GM21825 (cell line): ENCODE results near the gene UGT3A1.
"Not testable (repeated sequence)": the region's sequence is repeated elsewhere in the genome, so short reads cannot be mapped to it uniquely, and the experiment has no call there.

ENCODE experiments used
- ATAC-seq: cut with Tn5 transposase; IDR thresholded peaks from one replicate; pipeline ENCODE4 v1.9.1; 2021; ENCODE audit warnings: mild to moderate bottlenecking, moderate library complexity; ENCODE audit not compliant: unreplicated experiment

The UGT3A1 gene

GRCh38 chr5:35990520-35990919 lies 670 bp downstream of the UGT3A1 start:
- ATAC-seq, result no peak

GRCh38 chr5:35988529-35988928 lies 2.7 kb downstream of the UGT3A1 start:
- no peak for ATAC-seq

DNA sequence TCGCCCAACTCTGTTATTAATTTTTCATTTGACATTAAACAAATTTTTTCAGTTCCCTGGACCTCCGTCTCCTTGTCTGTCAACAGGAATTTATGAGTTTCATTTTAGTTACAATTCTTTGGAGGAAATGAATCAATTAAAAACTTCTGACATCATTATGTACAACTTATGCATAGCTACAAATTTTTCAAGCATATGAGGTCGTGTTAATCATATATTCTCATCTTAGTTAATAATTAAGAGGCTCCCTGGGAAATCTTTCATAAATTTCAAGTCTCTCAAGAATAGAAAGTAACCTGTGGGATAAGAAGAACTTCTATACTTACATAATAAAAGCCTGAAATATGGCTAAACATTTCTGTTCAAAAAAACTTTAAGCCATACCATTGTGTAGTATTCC lies 3.4 kb downstream of the UGT3A1 start:
- no peak for ATAC-seq

DNA sequence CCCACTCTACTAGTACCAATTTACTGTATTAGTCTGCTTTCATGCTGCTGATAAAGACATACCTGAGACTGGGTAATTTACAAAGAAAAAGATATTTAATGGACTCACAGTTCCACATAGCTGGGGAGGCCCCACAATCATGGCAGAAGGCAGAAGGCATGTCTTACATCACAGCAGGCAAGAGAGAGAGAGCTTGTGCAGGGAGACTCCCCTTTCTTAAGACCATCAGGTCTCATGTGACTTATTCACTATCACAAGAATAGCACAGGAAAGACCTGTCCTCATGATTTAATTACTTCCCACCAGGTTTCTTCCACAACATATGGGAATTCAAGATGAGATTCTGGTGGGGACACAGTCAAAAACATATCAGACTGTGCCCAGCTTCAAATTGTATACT lies 11.5 kb downstream of the UGT3A1 start:
- ATAC-seq, result no peak

DNA sequence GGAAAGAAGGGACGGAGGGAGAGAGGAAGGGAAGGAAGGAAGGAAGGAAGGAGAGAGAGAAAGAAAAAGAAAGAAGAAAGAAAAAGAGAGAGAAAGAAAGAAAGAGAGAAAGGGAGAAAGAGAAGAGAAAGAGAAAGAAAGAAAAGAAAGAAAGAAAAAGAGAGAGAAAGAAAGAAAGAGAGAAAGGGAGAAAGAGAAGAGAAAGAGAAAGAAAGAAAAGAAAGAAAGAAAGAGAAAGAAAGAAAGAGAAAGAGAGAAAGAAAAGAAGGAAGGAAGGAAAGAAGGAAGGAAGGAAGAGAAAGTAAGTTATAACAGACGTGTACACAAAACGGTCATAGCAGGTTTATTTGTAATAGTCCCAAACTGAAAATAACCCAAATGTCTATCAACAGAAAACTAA lies 14.3 kb downstream of the UGT3A1 start:
- ATAC-seq, result not testable (repeated sequence)

GRCh38 chr5:35974570-35974969 lies 16.6 kb downstream of the UGT3A1 start:
- ATAC-seq, result no peak

DNA sequence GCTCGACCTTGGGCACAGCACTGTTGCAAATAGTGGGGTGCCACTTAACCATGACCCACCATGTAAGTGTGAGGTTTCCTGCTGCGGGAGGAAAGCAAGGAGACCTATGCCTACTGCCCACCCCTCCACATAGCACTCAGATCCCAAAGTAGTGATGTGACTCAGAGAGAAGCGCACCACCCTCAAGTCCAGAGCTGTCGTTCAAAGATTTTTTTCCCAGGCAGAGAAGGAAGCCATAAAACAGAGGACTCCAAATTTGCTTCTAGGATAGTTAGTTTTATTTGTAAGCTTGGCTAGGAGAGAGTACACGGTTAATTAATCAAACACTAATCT lies 19.3 kb downstream of the UGT3A1 start:
- no peak for ATAC-seq

DNA sequence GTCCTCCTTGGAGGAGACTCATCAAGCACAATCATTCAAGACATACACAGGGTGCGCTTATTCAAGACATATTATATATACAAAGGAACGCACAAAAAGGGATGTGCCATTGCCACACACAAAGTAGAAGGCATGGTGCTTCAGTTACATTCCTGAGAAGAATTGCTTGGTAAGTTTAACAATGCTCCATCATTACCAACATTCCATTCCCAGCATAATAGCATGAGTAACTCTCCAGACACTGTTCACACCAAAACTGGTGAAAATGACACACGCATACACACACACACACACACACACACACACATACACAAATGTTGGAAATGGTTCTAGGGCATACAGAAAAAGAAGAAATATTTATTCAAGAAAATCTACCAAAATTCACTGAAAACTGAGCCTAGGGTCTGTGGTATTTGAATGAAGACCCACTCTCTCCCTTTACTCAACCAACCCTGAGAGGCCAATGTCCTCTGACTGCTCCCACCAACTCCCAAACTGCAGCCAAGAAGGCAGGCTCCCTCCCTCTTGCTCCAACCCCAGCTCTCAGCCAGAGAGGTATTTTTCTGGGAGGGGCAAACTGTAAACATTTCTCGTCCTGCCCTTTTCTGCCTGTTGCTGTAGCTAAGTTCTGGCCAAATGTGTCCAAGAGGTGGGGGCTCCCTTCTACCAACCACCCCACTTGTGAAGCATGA lies 19.9 kb downstream of the UGT3A1 start:
- no peak for ATAC-seq

DNA sequence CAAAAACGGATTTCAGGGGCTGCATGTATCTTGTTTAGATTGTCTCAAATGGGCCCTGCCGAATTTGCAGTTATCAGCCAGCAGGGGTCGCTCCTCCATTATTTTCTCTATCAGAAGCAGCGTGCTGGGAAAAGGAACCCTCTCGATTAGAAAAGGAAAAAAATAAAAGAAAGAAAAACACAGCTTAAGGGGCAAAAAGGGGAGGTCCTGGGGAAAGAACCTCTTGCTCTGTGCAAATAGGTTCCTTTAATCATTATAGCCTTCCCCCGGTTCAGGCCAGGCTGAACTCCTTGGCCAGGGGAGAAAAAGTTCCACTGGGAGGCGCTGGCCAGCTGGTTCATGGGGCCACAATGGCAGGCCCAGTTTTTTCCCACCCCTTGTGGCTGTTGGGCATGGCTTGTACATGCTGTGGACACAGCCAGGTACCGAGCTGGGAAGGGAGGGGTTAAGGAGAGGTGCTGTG lies 27.8 kb downstream of the UGT3A1 start:
- ATAC-seq, result no peak

- ATAC-seq, result no peak
These were observed 30.9 kb downstream of the UGT3A1 start for GRCh38 chr5:35960328-35960727.

GRCh38 chr5:35956429-35956828 lies 34.8 kb downstream of the UGT3A1 start:
- ATAC-seq, result no peak

- no peak for ATAC-seq
These were observed 37.0 kb downstream of the UGT3A1 start for GRCh38 chr5:35954175-35954574.

GRCh38 chr5:35947085-35947484 lies 44.1 kb downstream of the UGT3A1 start:
- ATAC-seq, result no peak

- ATAC-seq, result no peak
These were observed 51.6 kb downstream of the UGT3A1 start for GRCh38 chr5:35939639-35940038.

- ATAC-seq, result no peak
These were observed 52.5 kb downstream of the UGT3A1 start, which contains the start of gene CAPSL for GRCh38 chr5:35938568-35939227. Gene CAPSL (minus strand): TSS chr5:35938622. CDS start chr5:35921120, 17,502 bp downstream.

- peak; percentile 56 for ATAC-seq
These were observed 64.7 kb downstream of the UGT3A1 start for GRCh38 chr5:35926389-35927051.

GRCh38 chr5:35924950-35925722 lies 66.1 kb downstream of the UGT3A1 start:
- ATAC-seq, result peak; percentile 84

- ATAC-seq, result no peak
These were observed 66.9 kb downstream of the UGT3A1 start for GRCh38 chr5:35924122-35924949.

GRCh38 chr5:35922468-35922867 lies 68.7 kb downstream of the UGT3A1 start:
- ATAC-seq, result no peak

- ATAC-seq, result no peak
These were observed 69.3 kb downstream of the UGT3A1 start for GRCh38 chr5:35921930-35922329.
